HepG2 (cell line): ENCODE data around the gene ZSCAN2. TPM values are rescaled to one million over a fixed set of nuclear protein-coding genes. Genes with fewer than 3 reads are reported as not detected.

Experiments used
- BCL6 ChIP-seq: IDR thresholded peaks from 2 replicates; pipeline ENCODE4 v1.6.1; 2016; ENCODE audit warnings: missing genetic modification reagents, missing compliant biosample characterization
- CCDC6 ChIP-seq: sonication (generic); formaldehyde crosslinking; IDR thresholded peaks from 2 replicates; pipeline ENCODE4 v1.8.1; 2022; ENCODE audit warnings: mild to moderate bottlenecking, missing genetic modification reagents, moderate library complexity
- CENPT ChIP-seq: sonication (generic); formaldehyde crosslinking; IDR thresholded peaks from 2 replicates; pipeline ENCODE4 v1.8.0; 2022; ENCODE audit warnings: low read depth, mild to moderate bottlenecking, moderate library complexity, missing genetic modification reagents
- HDAC2 ChIP-seq: sonication (generic); formaldehyde crosslinking; IDR thresholded peaks from 2 replicates; pipeline ENCODE4 v1.4.0; 2020; ENCODE audit warnings: missing genetic modification reagents
- HNF4G ChIP-seq, 2 experiments: sonication (generic) in 1 of 2; formaldehyde crosslinking in 1 of 2; IDR thresholded peaks; 2 replicates each; pipeline versions ENCODE4 v1.4.0 to v1.6.1; 2011 to 2020; ENCODE audit warnings: borderline replicate concordance in 2 of 2, low read depth in 2 of 2, mild to moderate bottlenecking in 2 of 2, low read length in 1 of 2, missing genetic modification reagents in 1 of 2, moderate library complexity in 1 of 2
- KDM5B ChIP-seq: sonication (generic); formaldehyde crosslinking; IDR thresholded peaks from 2 replicates; pipeline ENCODE4 v1.4.0; 2020; ENCODE audit warnings: missing genetic modification reagents, mild to moderate bottlenecking, borderline replicate concordance
- MYNN ChIP-seq: sonication (generic); formaldehyde crosslinking; IDR thresholded peaks from 2 replicates; pipeline ENCODE4 v1.4.0; 2020; ENCODE audit warnings: mild to moderate bottlenecking, low read depth, missing genetic modification reagents
- PITX1 ChIP-seq: sonication (generic); formaldehyde crosslinking; IDR thresholded peaks from 2 replicates; pipeline ENCODE4 v1.5.1; 2020; ENCODE audit warnings: mild to moderate bottlenecking, missing genetic modification reagents
- SALL1 ChIP-seq: sonication (generic); formaldehyde crosslinking; IDR thresholded peaks from 2 replicates; pipeline ENCODE4 v1.8.0; 2022; ENCODE audit warnings: mild to moderate bottlenecking, missing genetic modification reagents
- SMC3 ChIP-seq: IDR thresholded peaks from 2 replicates; pipeline ENCODE4 v1.6.1; 2011; ENCODE audit warnings: low read length, improper control_type of control experiment
- SOX6 ChIP-seq, 2 experiments: fragments of 450-650 bp in 1 of 2; sonication (generic) in 1 of 2; formaldehyde crosslinking in 1 of 2; IDR thresholded peaks; 2 replicates each; pipeline versions ENCODE4 v1.4.0 to v1.6.1; 2017 to 2020; ENCODE audit warnings: antibody characterized with exemption in 1 of 2, mild to moderate bottlenecking in 1 of 2, missing genetic modification reagents in 1 of 2
- THAP11 ChIP-seq: IDR thresholded peaks from 2 replicates; pipeline ENCODE4 v1.6.1; 2016; ENCODE audit warnings: missing biosample characterization, missing genetic modification reagents
- ZNF264 ChIP-seq: sonication (generic); formaldehyde crosslinking; IDR thresholded peaks from 2 replicates; pipeline ENCODE4 v1.4.0; 2020; ENCODE audit warnings: missing genetic modification reagents
- ZNF276 ChIP-seq: sonication (generic); formaldehyde crosslinking; IDR thresholded peaks from 2 replicates; pipeline ENCODE4 v1.4.0; 2020; ENCODE audit warnings: mild to moderate bottlenecking, low read depth, missing genetic modification reagents
- ZNF292 ChIP-seq: sonication (generic); formaldehyde crosslinking; IDR thresholded peaks from 2 replicates; pipeline ENCODE4 v1.8.1; 2022; ENCODE audit warnings: mild to moderate bottlenecking, low read depth, missing genetic modification reagents, borderline replicate concordance
- ZNF317 ChIP-seq: sonication (generic); formaldehyde crosslinking; IDR thresholded peaks from 2 replicates; pipeline ENCODE4 v1.5.0; 2020; ENCODE audit warnings: mild to moderate bottlenecking, missing genetic modification reagents
- ZNF660 ChIP-seq: sonication (generic); formaldehyde crosslinking; IDR thresholded peaks from 2 replicates; pipeline ENCODE4 v1.5.1; 2020; ENCODE audit warnings: mild to moderate bottlenecking, low read depth, missing genetic modification reagents, borderline replicate concordance
- ZNF768 ChIP-seq: sonication (generic); formaldehyde crosslinking; IDR thresholded peaks from 2 replicates; pipeline ENCODE4 v1.4.0; 2020; ENCODE audit warnings: missing genetic modification reagents
- ZNF883 ChIP-seq: sonication (generic); formaldehyde crosslinking; IDR thresholded peaks from 2 replicates; pipeline ENCODE4 v1.5.1; 2020; ENCODE audit warnings: mild to moderate bottlenecking, missing genetic modification reagents; ENCODE audit errors: not compliant biosample characterization
- ZNF891 ChIP-seq: sonication (generic); formaldehyde crosslinking; IDR thresholded peaks from 2 replicates; pipeline ENCODE4 v1.5.0; 2020; ENCODE audit warnings: mild to moderate bottlenecking, missing genetic modification reagents
- polyA plus RNA-seq, 8 experiments: library from polyadenylated mRNA; depleted of rRNA in 3 of 8; stranded (reverse) in 7 of 8; unstranded in 1 of 8; fragments of >200 nt; fragmentation: Illumina TruSeq in 4 of 8; extraction: Trizol in 4 of 8; gene quantifications; 2 replicates each; pipeline versions ENCODE4 v1.2.1 to v1.2.3, GENCODE V29; 2011 to 2016; ENCODE audit warnings: low read depth in 4 of 8, missing spikeins in 1 of 8, mixed read lengths in 1 of 8; ENCODE audit not compliant: insufficient read depth in 1 of 8
- total RNA-seq, 5 experiments: library from RNA; depleted of rRNA; stranded (reverse); fragments of >200 nt; fragmentation: Illumina TruSeq; extraction: Trizol; gene quantifications; 2 replicates each; pipeline ENCODE4 v1.2.3, GENCODE V29; 2016; ENCODE audit warnings: low read depth in 1 of 5
- TF ChIP-seq, protein P1 (sequence below): sonication (generic); formaldehyde crosslinking; IDR thresholded peaks from 2 replicates; pipeline ENCODE4 v1.4.0; 2020; ENCODE audit warnings: mild to moderate bottlenecking, missing genetic modification reagents
- TF ChIP-seq, protein P2 (sequence below): sonication (generic); formaldehyde crosslinking; IDR thresholded peaks from 2 replicates; pipeline ENCODE4 v1.4.0; 2020; ENCODE audit warnings: missing genetic modification reagents

ZSCAN2 gene
- total and polyA plus RNA-seq, 2 of the 13 experiments (the other 11 are each of a cell fraction or from before 2014, with no cell fraction given), result 11.4 to 21.5 TPM

GRCh38 chr15:84588053-84588874, 12.5 kb upstream of the ZSCAN2 start (continued):
- TF ChIP-seq HNF4G (IDR thresholded peaks at IDR 0.05; ENCODE audit: borderline replicate concordance, low read depth, low read length) (no peak), HNF4G (CRISPR knock-in tag; IDR thresholded peaks at IDR 0.05; ENCODE audit: borderline replicate concordance, low read depth) (0 out of 2 replicates have a peak, but pooled peaks have one; percentile 28), SMC3 (peak; percentile 45; the same call in 1 of the 2 replicates), ZNF317 (CRISPR knock-in tag) (no peak), CCDC6 (CRISPR knock-in tag) (no peak), ZNF768 (CRISPR knock-in tag) (peak; percentile 37; the same call in 1 of the 2 replicates), ZNF264 (CRISPR knock-in tag) (no peak), CENPT (CRISPR knock-in tag) (no peak), ZNF891 (CRISPR knock-in tag) (0 out of 2 replicates have a peak, but pooled peaks have one; percentile 54), THAP11 (CRISPR knock-in tag) (0 out of 2 replicates have a peak, but pooled peaks have one; percentile 25), MYNN (CRISPR knock-in tag) (0 out of 2 replicates have a peak, but pooled peaks have one; percentile 13), BCL6 (peak; percentile 67), PITX1 (CRISPR knock-in tag) (peak; percentile 45; the same call in 1 of the 2 replicates), SALL1 (CRISPR knock-in tag) (peak; percentile 58; the same call in 1 of the 2 replicates), ZNF292 (CRISPR knock-in tag) (0 out of 2 replicates have a peak, but pooled peaks have one; percentile 26), ZNF276 (CRISPR knock-in tag) (no peak), SOX6 (IDR thresholded peaks at IDR 0.05) (no peak), SOX6 (CRISPR knock-in tag; IDR thresholded peaks at IDR 0.05) (peak; percentile 10; the same call in 1 of the 2 replicates), ZNF883 (CRISPR knock-in tag) (no peak), HDAC2 (CRISPR knock-in tag) (peak; percentile 41; the same call in 1 of the 2 replicates), ZNF660 (CRISPR knock-in tag) (no peak), KDM5B (no peak)
- TF ChIP-seq, protein P1, sequence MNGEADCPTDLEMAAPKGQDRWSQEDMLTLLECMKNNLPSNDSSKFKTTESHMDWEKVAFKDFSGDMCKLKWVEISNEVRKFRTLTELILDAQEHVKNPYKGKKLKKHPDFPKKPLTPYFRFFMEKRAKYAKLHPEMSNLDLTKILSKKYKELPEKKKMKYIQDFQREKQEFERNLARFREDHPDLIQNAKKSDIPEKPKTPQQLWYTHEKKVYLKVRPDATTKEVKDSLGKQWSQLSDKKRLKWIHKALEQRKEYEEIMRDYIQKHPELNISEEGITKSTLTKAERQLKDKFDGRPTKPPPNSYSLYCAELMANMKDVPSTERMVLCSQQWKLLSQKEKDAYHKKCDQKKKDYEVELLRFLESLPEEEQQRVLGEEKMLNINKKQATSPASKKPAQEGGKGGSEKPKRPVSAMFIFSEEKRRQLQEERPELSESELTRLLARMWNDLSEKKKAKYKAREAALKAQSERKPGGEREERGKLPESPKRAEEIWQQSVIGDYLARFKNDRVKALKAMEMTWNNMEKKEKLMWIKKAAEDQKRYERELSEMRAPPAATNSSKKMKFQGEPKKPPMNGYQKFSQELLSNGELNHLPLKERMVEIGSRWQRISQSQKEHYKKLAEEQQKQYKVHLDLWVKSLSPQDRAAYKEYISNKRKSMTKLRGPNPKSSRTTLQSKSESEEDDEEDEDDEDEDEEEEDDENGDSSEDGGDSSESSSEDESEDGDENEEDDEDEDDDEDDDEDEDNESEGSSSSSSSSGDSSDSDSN (CRISPR knock-in tag), result peak; percentile 66
- TF ChIP-seq, protein P2, sequence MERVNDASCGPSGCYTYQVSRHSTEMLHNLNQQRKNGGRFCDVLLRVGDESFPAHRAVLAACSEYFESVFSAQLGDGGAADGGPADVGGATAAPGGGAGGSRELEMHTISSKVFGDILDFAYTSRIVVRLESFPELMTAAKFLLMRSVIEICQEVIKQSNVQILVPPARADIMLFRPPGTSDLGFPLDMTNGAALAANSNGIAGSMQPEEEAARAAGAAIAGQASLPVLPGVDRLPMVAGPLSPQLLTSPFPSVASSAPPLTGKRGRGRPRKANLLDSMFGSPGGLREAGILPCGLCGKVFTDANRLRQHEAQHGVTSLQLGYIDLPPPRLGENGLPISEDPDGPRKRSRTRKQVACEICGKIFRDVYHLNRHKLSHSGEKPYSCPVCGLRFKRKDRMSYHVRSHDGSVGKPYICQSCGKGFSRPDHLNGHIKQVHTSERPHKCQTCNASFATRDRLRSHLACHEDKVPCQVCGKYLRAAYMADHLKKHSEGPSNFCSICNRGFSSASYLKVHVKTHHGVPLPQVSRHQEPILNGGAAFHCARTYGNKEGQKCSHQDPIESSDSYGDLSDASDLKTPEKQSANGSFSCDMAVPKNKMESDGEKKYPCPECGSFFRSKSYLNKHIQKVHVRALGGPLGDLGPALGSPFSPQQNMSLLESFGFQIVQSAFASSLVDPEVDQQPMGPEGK, result 0 out of 2 replicates have a peak, but pooled peaks have one; percentile 39
